NCI-H345 treated with DMSO at 0.1 percent for 48 hours (cell line): ENCODE results near the gene RFNG.

Source experiments
- DNase-seq: peaks from one replicate; lab custom pipeline; 2025; ENCODE audit not compliant: unreplicated experiment; lab: John Stamatoyannopoulos, UW

RFNG gene

GRCh38 chr17:82016061-82016874 is 35.3 kb downstream of the RFNG start:
- no peak for DNase-seq

DNA sequence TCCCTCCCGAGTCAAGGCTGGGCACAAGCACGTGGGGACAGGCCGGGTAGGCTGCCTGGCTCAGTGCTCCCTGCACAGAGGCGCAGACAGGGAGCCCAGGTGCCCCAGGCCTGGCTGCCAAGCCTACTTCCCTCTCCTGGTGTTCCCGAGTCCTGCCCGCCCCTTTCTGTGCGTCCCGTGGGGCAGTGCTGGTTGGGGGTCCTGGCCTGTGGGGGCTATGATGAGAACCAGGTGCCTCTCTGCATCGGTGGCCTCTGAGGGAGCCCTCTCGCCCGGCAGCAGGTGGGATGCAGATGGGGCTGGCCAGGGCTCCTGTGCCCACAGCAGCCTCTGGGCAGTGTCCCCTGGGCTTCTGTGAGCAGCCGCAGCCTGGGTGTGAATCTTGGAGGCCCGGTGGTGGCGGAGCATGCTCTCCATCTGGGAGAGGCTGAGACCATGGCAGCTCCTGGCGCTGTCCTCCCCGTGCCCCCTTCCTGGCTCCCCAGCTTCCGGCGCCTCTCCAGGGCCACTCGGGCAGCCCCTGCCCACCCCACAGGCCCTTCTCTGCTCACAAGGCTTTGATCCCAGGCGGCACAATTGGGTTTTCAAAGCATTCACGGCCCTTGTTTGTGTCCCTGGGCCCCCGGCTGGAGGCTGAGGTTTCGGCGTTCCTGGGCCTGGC is 36.2 kb downstream of the RFNG start:
- DNase-seq, result no peak

DNA sequence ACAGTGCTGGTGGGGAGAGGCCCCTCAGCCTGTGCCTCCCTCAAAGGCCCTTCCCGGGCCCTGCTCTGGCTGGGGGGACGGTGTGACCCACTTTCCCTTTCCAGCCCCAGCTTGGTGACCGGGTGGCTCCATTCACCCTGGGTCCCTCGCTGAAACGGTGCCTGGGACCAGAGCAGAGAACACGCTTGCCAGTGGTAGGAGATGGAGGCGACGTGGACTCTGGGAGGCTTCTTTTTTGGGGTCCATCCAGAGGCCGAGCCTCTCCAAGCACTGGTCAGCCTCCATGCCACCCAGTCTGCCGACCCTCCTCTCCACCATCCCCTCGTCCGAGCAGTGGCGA is 36.7 kb downstream of the RFNG start:
- no peak for DNase-seq

- no peak for DNase-seq
Measured at GRCh38 chr17:82014432-82014831, 37.2 kb downstream of the RFNG start.

- DNase-seq, result no peak
Measured at GRCh38 chr17:82013772-82014321, 37.8 kb downstream of the RFNG start.

- no peak for DNase-seq
Measured at GRCh38 chr17:82013341-82013740, 38.3 kb downstream of the RFNG start.

GRCh38 chr17:82012640-82013295 is 38.8 kb downstream of the RFNG start:
- no peak for DNase-seq

- DNase-seq, result no peak
Measured at GRCh38 chr17:82012261-82012639, 39.4 kb downstream of the RFNG start.

- DNase-seq, result no peak
Measured at GRCh38 chr17:82011617-82012187, 39.9 kb downstream of the RFNG start.

GRCh38 chr17:82010575-82011525 is 40.8 kb downstream of the RFNG start:
- no peak for DNase-seq

DNA sequence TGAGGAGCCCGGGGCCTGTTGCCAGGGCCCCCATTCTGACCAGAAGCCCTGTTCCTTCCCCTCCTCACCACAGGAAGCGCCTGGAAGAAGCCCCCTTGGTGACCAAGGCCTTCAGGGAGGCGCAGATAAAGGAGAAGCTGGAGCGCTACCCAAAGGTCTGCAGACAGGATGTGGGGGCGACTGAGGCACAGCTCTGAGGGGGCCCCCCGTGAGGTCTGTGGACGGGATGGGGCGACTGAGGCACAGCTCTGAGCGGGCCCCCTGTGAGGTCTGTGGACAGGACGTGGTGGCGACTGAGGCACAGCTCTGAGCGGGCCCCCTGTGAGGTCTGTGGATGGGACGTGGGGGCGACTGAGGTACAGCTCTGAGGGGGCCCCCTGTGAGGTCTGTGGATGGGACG is 42.2 kb downstream of the RFNG start:
- no peak for DNase-seq

GRCh38 chr17:82008941-82009405 is 42.6 kb downstream of the RFNG start:
- no peak for DNase-seq

GRCh38 chr17:82008258-82008940 is 43.2 kb downstream of the RFNG start:
- DNase-seq, result no peak

GRCh38 chr17:82007495-82008257 is 43.9 kb downstream of the RFNG start:
- DNase-seq, result no peak

DNA sequence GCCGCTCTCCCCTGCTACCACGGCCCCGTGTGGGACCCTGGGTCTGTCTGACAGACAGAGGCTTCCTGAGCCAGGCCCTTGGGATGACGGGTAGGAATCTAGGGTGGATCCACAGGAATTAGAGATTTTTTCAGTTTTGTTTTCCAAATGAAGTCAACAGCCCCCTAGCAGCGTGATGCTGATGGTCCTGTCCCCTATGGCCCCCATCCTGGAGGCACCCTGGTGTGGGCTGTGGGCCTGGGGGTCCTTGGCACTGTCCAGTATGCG is 44.5 kb downstream of the RFNG start:
- DNase-seq, result no peak

- no peak for DNase-seq
Measured at GRCh38 chr17:82006468-82007227, 45.0 kb downstream of the RFNG start.

DNA sequence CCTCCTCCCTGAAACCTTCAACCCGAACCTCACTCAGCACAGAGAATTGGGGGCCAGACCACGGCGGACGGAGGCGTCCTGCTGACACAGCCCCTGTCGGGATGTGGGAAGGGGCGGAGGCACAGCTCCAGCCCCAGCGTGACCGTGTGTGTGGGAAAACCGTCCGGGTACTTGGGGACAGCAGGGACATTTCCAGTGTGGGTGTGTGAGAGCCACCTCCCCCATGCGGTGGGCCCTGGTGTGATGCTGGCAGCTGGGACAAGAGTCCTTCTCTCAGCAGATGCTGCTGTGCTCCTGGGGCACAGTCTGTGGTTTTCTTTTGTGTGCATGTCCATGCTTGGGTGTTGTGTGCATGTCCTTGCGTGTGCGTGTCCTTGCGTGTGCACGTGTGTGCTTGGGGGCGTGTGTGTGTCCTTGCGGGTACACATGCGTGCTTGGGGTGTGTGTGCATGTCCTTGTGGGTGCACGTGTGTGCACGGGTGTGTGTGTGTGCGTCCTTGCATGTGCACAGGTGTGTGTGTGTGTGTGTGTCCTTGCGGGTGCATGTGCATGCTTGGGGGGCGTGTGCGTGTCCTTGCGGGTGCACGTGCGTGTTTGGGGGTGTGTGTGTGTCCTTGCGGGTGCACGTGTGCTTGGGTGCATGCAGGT is 45.8 kb downstream of the RFNG start:
- DNase-seq, result no peak
